Rectal smooth muscle tissue (tissue), 1 donor: ENCODE data around the gene PLEKHA5.

Experiments used
- H3K27ac ChIP-seq: one replicate; pipeline ENCODE4 v1.7.0; 2013; ENCODE audit warnings: low read depth, low read length, inconsistent platforms
- H3K27me3 ChIP-seq: one replicate; pipeline ENCODE4 v1.7.0; 2013; ENCODE audit warnings: low read length; ENCODE audit not compliant: control insufficient read depth, insufficient read depth
- H3K36me3 ChIP-seq: one replicate; pipeline ENCODE4 v1.7.0; 2013; ENCODE audit warnings: low read length; ENCODE audit not compliant: control insufficient read depth, insufficient read depth
- H3K4me1 ChIP-seq: one replicate; pipeline ENCODE4 v1.7.0; 2013; ENCODE audit warnings: low read length; ENCODE audit not compliant: control insufficient read depth, insufficient read depth
- H3K4me3 ChIP-seq: one replicate; pipeline ENCODE4 v1.7.0; 2013; ENCODE audit warnings: low read length
- H3K9ac ChIP-seq: one replicate; pipeline ENCODE4 v1.7.0; 2013; ENCODE audit warnings: low read length

The PLEKHA5 gene

DNA sequence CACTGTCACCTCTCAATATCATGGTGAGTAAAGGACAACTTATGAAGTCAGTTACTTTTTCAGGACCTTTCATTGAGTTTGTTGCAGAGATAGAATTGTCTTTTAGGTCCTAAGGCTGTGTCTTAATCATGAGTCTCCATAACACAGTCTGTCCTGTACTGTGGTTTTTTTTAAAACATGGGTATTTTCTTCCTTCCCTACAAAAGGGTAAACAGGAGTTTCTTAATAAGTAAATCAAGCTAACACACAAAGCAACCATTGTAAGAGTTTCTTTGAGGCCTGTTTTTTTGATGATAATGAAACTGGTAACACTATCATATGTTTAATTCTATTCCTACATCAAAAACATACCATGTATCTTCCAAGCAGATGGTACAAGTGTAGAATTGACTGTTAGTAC lies 101.4 kb downstream of the PLEKHA5 start:
- Histone ChIP-seq H3K27ac (no peak overlapping the region), H3K4me1 (peaks cover 7% of the 10 kb centered on the region)

GRCh38 chr12:19234171-19234704 lies 104.7 kb downstream of the PLEKHA5 start:
- Histone ChIP-seq H3K9ac (no peak overlapping the region), H3K27me3 (no peaks in the 10 kb centered on the region), H3K4me1 (peaks cover 7% of the 10 kb centered on the region), H3K27ac (peak overlapping the region; percentile 43), H3K36me3 (no peaks in the 10 kb centered on the region), H3K4me3 (no peak overlapping the region)

More for the DNA sequence above, 101.4 kb downstream of the PLEKHA5 start:
- Histone ChIP-seq H3K36me3 (no peaks in the 10 kb centered on the region), H3K27me3 (no peaks in the 10 kb centered on the region), H3K4me3 (no peak overlapping the region), H3K9ac (no peak overlapping the region)

GRCh38 chr12:19234981-19235871 lies 105.7 kb downstream of the PLEKHA5 start:
- Histone ChIP-seq H3K4me3 (no peak overlapping the region), H3K27ac (no peak overlapping the region), H3K4me1 (peaks cover 7% of the 10 kb centered on the region), H3K27me3 (no peaks in the 10 kb centered on the region), H3K36me3 (no peaks in the 10 kb centered on the region), H3K9ac (no peak overlapping the region)

DNA sequence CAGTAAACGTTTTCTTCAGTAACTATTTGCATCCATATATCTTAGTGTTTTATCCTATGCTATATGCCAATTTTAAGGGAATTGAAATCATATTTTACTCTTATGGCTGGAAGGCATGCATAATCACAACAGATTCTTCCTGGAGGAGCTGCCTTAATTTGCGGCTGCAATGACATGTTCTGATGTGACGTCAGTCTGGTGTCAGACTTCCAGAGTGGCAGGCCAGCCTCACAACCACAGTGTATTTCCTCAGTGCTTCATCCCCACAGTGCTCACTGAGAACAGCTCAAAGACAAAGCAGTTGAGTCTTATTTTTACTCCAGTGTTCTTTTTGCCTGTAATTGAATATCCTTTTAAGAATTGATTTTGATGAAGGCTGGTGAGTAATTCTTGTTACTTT lies 107.1 kb downstream of the PLEKHA5 start:
- Histone ChIP-seq H3K9ac (no peak overlapping the region), H3K4me1 (peaks cover 7% of the 10 kb centered on the region), H3K4me3 (no peak overlapping the region), H3K27me3 (no peaks in the 10 kb centered on the region), H3K36me3 (no peaks in the 10 kb centered on the region), H3K27ac (no peak overlapping the region)

DNA sequence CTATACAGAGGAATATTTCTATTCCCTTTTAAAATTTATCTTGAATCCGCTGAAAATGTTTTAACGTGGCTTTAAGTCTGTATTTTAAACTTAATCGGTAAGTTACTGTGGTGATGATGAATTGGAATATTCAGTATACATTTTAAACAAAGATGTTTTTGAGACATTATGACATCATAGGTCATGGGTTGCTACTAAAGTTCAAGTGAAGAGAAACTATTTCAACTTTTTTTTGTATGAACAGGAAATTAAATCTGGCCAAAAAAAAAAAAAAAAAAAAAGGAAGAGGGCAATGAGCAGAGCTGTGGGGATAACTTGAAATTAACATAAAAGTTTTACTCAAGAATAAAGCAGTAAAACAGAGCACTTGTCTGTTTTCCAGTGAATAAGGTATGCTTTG lies 109.0 kb downstream of the PLEKHA5 start:
- Histone ChIP-seq H3K9ac (no peak overlapping the region), H3K27ac (no peak overlapping the region), H3K4me1 (peaks cover 7% of the 10 kb centered on the region), H3K36me3 (no peaks in the 10 kb centered on the region), H3K27me3 (no peaks in the 10 kb centered on the region), H3K4me3 (no peak overlapping the region)

DNA sequence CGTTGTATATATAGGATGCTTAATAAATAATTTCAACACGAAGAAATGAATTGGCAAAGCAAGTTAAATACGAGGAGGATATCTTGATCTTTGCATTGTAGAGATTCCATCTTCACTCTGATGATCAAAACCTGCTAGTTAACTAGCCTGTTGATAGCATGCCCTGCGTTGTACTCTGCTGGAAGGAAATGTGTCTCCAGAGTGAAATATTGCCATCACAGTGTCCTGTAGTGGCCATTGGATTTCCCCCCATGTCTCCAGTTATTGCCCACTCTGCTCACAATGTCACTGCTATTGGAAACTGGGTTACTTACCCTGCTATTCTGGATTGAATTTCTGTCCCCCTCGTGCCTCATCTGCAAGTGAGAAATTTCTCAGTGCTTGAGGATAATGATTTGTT lies 109.6 kb downstream of the PLEKHA5 start:
- Histone ChIP-seq H3K27ac (no peak overlapping the region), H3K4me1 (peaks cover 6% of the 10 kb centered on the region)

DNA sequence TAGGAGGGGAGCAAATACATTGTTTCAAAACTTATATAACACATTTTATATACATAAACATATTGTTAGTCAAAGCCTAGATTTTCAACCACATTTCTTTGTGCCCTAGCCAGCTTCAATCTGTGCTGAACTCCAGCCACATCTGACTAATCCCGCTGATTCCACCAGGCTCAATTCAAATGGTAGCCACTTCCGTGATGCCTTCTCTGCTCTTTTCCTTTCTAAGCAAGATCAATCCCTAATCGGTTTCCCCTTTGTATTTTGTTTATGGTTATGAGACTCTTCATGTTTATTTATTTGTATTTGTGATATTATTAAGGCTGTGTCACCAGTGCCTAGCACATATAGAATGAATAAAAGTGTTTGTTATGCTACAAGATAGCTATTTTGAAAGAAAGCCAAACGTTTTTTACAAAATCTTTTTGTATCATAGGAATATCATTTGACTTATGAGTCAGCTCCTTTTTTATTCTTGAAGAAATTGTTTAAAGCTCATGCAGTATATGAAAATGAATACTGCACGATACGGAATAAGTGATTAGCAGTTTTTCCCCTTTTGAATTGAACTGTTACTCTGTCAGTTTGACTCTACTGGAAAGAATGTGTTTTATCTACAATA lies 110.2 kb downstream of the PLEKHA5 start:
- Histone ChIP-seq H3K27ac (no peak overlapping the region), H3K4me1 (no peaks in the 10 kb centered on the region), H3K9ac (no peak overlapping the region), H3K27me3 (no peaks in the 10 kb centered on the region), H3K4me3 (no peak overlapping the region), H3K36me3 (no peaks in the 10 kb centered on the region)

More for the DNA sequence above, 109.6 kb downstream of the PLEKHA5 start:
- H3K9ac ChIP-seq: no peak overlapping the region
- no peaks in the 10 kb centered on the region for H3K27me3 ChIP-seq
- no peaks in the 10 kb centered on the region for H3K36me3 ChIP-seq
- no peak overlapping the region for H3K4me3 ChIP-seq

DNA sequence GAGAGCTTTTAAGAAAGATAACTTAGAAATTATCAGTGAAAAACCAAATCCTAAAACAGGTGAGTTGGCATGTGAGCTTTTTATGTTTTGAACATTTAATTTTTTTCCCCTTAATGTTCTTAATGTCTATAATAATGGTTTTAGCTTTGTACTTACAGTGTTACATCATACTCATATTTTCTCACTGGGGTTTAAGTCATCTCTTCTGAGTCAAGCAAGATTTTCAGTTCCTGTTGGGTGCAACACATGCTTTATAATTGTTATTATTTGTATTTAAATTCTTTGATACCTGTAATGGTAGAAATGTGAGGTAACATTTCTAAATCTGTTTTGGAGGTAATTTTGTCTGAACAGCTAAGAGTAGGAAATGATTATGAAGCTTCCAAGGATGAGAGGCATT lies 113.0 kb downstream of the PLEKHA5 start:
- Histone ChIP-seq H3K4me3 (no peak overlapping the region), H3K27ac (no peak overlapping the region), H3K9ac (no peak overlapping the region), H3K4me1 (no peaks in the 10 kb centered on the region), H3K27me3 (no peaks in the 10 kb centered on the region), H3K36me3 (no peaks in the 10 kb centered on the region)

DNA sequence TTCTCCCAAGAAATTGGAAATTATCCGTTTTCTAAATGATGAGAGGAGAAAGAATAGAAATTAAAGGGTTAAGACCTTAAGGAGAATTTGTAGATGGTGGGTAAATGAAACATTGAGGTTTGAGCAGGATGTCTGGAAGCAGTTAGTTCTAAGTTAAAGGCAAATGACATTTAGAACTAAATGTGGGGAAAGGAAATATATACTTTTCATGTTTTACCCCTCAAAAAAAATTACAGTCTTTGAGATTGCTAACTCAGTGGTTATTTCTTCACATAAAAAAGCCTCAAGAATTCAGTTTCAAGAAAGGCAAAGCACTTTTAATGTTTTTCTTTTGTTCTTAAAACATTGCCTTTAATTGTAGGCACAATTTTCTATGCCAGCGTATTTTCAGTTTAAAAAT lies 114.0 kb downstream of the PLEKHA5 start:
- Histone ChIP-seq H3K9ac (no peak overlapping the region), H3K27ac (no peak overlapping the region), H3K4me1 (no peaks in the 10 kb centered on the region), H3K4me3 (no peak overlapping the region), H3K27me3 (no peaks in the 10 kb centered on the region), H3K36me3 (no peaks in the 10 kb centered on the region)

DNA sequence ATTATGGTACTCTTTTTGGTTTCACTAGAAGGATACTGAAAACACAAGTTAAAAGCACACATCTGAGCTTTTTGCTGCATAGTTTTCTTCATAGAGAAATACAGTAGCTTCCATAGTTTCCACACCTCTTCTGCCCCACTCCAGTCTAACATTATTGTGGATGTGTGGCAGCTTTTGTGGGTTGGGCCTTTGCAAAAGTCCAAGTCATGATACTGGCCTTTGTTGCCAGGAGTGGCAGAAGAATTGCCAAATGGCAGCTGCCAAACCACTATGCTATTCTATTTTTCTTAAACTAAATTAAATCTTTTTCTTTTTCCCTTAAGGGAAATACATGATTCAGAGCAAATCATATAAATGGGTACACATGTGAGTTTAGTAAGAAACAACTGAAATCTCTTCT lies 114.8 kb downstream of the PLEKHA5 start:
- no peaks in the 10 kb centered on the region for H3K27me3 ChIP-seq
- H3K27ac ChIP-seq: no peak overlapping the region
- H3K9ac ChIP-seq: no peak overlapping the region
- H3K36me3 ChIP-seq: no peaks in the 10 kb centered on the region
- H3K4me3 ChIP-seq: no peak overlapping the region
- H3K4me1 ChIP-seq: no peaks in the 10 kb centered on the region

DNA sequence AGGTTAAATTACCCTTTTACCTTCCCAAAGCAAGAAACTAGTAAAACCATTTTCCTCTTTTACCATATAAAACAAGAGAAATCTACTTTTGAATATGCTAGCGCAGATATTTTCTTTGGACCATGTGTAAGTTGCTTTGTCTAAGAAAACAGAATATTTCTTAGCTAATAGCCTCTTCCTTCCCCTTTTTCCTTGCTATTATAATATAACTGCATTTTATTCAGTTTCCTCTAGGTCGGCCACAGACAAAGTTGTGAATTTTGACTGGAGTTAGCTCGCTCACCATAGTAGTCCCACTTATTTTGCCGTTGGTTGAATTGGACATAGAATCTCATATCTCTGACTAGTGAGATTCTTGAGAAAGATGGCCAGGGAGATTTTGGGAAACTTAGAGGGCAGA lies 115.6 kb downstream of the PLEKHA5 start:
- no peak overlapping the region for H3K27ac ChIP-seq
- H3K27me3 ChIP-seq: no peaks in the 10 kb centered on the region

GRCh38 chr12:19245666-19246065 lies 116.1 kb downstream of the PLEKHA5 start:
- Histone ChIP-seq H3K4me3 (no peak overlapping the region), H3K27ac (no peak overlapping the region)

More for the DNA sequence above, 115.6 kb downstream of the PLEKHA5 start:
- H3K4me3 ChIP-seq: no peak overlapping the region
- no peaks in the 10 kb centered on the region for H3K4me1 ChIP-seq
- no peak overlapping the region for H3K9ac ChIP-seq
- H3K36me3 ChIP-seq: no peaks in the 10 kb centered on the region

More at GRCh38 chr12:19245666-19246065, 116.1 kb downstream of the PLEKHA5 start:
- Histone ChIP-seq H3K4me1 (no peaks in the 10 kb centered on the region), H3K27me3 (no peaks in the 10 kb centered on the region), H3K9ac (no peak overlapping the region), H3K36me3 (no peaks in the 10 kb centered on the region)
